GM18868 (cell line): ENCODE data around the gene SH3BP5.

Experiments
- ATAC-seq: cut with Tn5 transposase; IDR thresholded peaks from one replicate; pipeline ENCODE4 v1.9.1; 2021; ENCODE audit warnings: mild to moderate bottlenecking, moderate library complexity; ENCODE audit not compliant: unreplicated experiment

SH3BP5 gene

GRCh38 chr3:15347063-15347736 lies 14.8 kb upstream of the SH3BP5 start:
- ATAC-seq = no peak

- ATAC-seq = no peak
Observed at GRCh38 chr3:15346516-15346915, 14.1 kb upstream of the SH3BP5 start.

- ATAC-seq = peak; percentile 84
Observed at GRCh38 chr3:15345608-15346137, 13.3 kb upstream of the SH3BP5 start.

GRCh38 chr3:15345066-15345607 lies 12.8 kb upstream of the SH3BP5 start:
- peak; percentile 24 for ATAC-seq

- no peak for ATAC-seq
Observed at GRCh38 chr3:15342945-15343344, 10.6 kb upstream of the SH3BP5 start.

GRCh38 chr3:15342246-15342645 lies 9.9 kb upstream of the SH3BP5 start:
- no peak for ATAC-seq

- no peak for ATAC-seq
Observed at GRCh38 chr3:15341030-15341726, 8.8 kb upstream of the SH3BP5 start.

- no peak for ATAC-seq
Observed at GRCh38 chr3:15339786-15340215, 7.4 kb upstream of the SH3BP5 start.

GRCh38 chr3:15339001-15339400 lies 6.6 kb upstream of the SH3BP5 start:
- ATAC-seq = no peak

- no peak for ATAC-seq
Observed at GRCh38 chr3:15337963-15338362, 5.6 kb upstream of the SH3BP5 start.

- no peak for ATAC-seq
Observed at GRCh38 chr3:15336057-15336456, 3.7 kb upstream of the SH3BP5 start.

- ATAC-seq = no peak
Observed at GRCh38 chr3:15333956-15334263, 1.5 kb upstream of the SH3BP5 start.

- ATAC-seq = no peak
Observed at GRCh38 chr3:15333099-15333955, 941 bp upstream of the SH3BP5 start.

- ATAC-seq = peak; percentile 26
Observed at GRCh38 chr3:15331606-15332404, 581 bp downstream of the SH3BP5 start.

GRCh38 chr3:15331072-15331605 lies 1.2 kb downstream of the SH3BP5 start:
- no peak for ATAC-seq

- ATAC-seq = no peak
Observed at GRCh38 chr3:15330031-15330596, 2.3 kb downstream of the SH3BP5 start.

- ATAC-seq = no peak
Observed at GRCh38 chr3:15329046-15330005, 3.1 kb downstream of the SH3BP5 start.

- peak; percentile 48 for ATAC-seq
Observed at GRCh38 chr3:15327941-15328340, 4.4 kb downstream of the SH3BP5 start.

GRCh38 chr3:15326673-15327072 lies 5.7 kb downstream of the SH3BP5 start:
- ATAC-seq = no peak
